Liver (tissue), 9 donors: ENCODE results near the gene EGFR. TPM values are rescaled to one million over a fixed set of nuclear protein-coding genes. Genes with fewer than 3 reads are reported as not detected.

Source experiments
- DNase-seq: peaks from one replicate; pipeline ENCODE4 v3.0.0-alpha.2; 2017; ENCODE audit warnings: low spot score
- H3K27ac ChIP-seq, 2 donors: one replicate each; pipeline ENCODE4 v1.7.0; 2013; ENCODE audit warnings: inconsistent platforms in 2 of 2, low read length in 2 of 2, control low read depth in 1 of 2, low read depth in 1 of 2, mild to moderate bottlenecking in 1 of 2
- H3K27me3 ChIP-seq, 4 donors: one replicate each; pipeline versions ENCODE4 v1.6.1 to v1.7.0; 2013; ENCODE audit warnings: low read length in 3 of 4, inconsistent platforms in 1 of 4, mild to moderate bottlenecking in 1 of 4, moderate library complexity in 1 of 4; ENCODE audit not compliant: control insufficient read depth in 4 of 4, insufficient read depth in 4 of 4
- H3K36me3 ChIP-seq, 4 donors: one replicate each; pipeline versions ENCODE4 v1.6.1 to v1.7.0; 2013; ENCODE audit warnings: low read length in 3 of 4, mild to moderate bottlenecking in 3 of 4, low read depth in 1 of 4, moderate library complexity in 1 of 4; ENCODE audit not compliant: control insufficient read depth in 4 of 4, insufficient read depth in 3 of 4
- H3K4me1 ChIP-seq, 4 donors: one replicate each; pipeline versions ENCODE4 v1.6.1 to v1.7.0; 2013; ENCODE audit warnings: low read length in 3 of 4, mild to moderate bottlenecking in 3 of 4, moderate library complexity in 1 of 4; ENCODE audit not compliant: control insufficient read depth in 4 of 4, insufficient read depth in 4 of 4
- H3K4me3 ChIP-seq, 3 donors: one replicate each; pipeline versions ENCODE4 v1.6.1 to v1.7.0; 2013; ENCODE audit warnings: low read length in 3 of 3, control low read depth in 1 of 3, low read depth in 1 of 3, mild to moderate bottlenecking in 1 of 3
- H3K9ac ChIP-seq, 2 donors: one replicate each; pipeline ENCODE4 v1.7.0; 2013; ENCODE audit warnings: low read length in 2 of 2, mild to moderate bottlenecking in 2 of 2, moderate library complexity in 2 of 2, control low read depth in 1 of 2, low read depth in 1 of 2
- H3K9me3 ChIP-seq, 4 donors: one replicate each; pipeline versions ENCODE4 v1.6.1 to v1.7.0; 2013; ENCODE audit warnings: low read length in 3 of 4; ENCODE audit not compliant: control insufficient read depth in 4 of 4
- ATF3 ChIP-seq: IDR thresholded peaks from 2 replicates; pipeline ENCODE4 v1.6.1; 2016; ENCODE audit warnings: antibody characterized with exemption
- CTCF ChIP-seq: fragments of 150-350 bp; IDR thresholded peaks from 2 replicates; pipeline ENCODE4 v1.5.1; 2017; ENCODE audit warnings: improper control_type of control experiment, low read depth, low read length; ENCODE audit not compliant: missing input control
- FOXA1 ChIP-seq: IDR thresholded peaks from 2 replicates; pipeline ENCODE4 v1.6.1; 2016; ENCODE audit warnings: antibody characterized with exemption
- FOXA2 ChIP-seq: IDR thresholded peaks from 2 replicates; pipeline ENCODE4 v1.6.1; 2016; ENCODE audit warnings: antibody characterized with exemption
- HNF4A ChIP-seq, 2 donors: conservative IDR thresholded peaks; 2 replicates each; pipeline ENCODE4 v1.6.1; 2016; ENCODE audit warnings: antibody characterized with exemption in 2 of 2, mild to moderate bottlenecking in 2 of 2
- JUND ChIP-seq, 2 donors: IDR thresholded peaks; 2 replicates each; pipeline ENCODE4 v1.6.1; 2016; ENCODE audit warnings: antibody characterized with exemption in 2 of 2
- MAX ChIP-seq: IDR thresholded peaks from 2 replicates; pipeline ENCODE4 v1.6.1; 2016; ENCODE audit warnings: antibody characterized with exemption
- NR2F2 ChIP-seq: IDR thresholded peaks from 2 replicates; pipeline ENCODE4 v1.6.1; 2016; ENCODE audit warnings: antibody characterized with exemption
- RAD21 ChIP-seq, 2 donors: IDR thresholded peaks; 2 replicates each; pipeline ENCODE4 v1.6.1; 2016; ENCODE audit warnings: antibody characterized with exemption in 2 of 2, mild to moderate bottlenecking in 2 of 2
- RXRA ChIP-seq, 2 donors: IDR thresholded peaks; 2 replicates each; pipeline ENCODE4 v1.6.1; 2017 to 2018; ENCODE audit warnings: antibody characterized with exemption in 2 of 2, mild to moderate bottlenecking in 1 of 2
- SP1 ChIP-seq: IDR thresholded peaks from 2 replicates; pipeline ENCODE4 v1.6.1; 2018; ENCODE audit warnings: antibody characterized with exemption, mild to moderate bottlenecking
- TAF1 ChIP-seq: conservative IDR thresholded peaks from 2 replicates; pipeline ENCODE4 v1.6.1; 2016; ENCODE audit warnings: antibody characterized with exemption, mild to moderate bottlenecking
- YY1 ChIP-seq: IDR thresholded peaks from 2 replicates; pipeline ENCODE4 v1.6.1; 2016; ENCODE audit warnings: antibody characterized with exemption, mild to moderate bottlenecking
- WGBS: extraction: QIAGEN DNeasy Blood & Tissue Kit; methylation state at CpG from one replicate; pipeline ENCODE4 v1.1.7; 2013; 5-methylcytosine and 5-hydroxymethylcytosine counted together
- polyA plus RNA-seq, 2 donors: library from polyadenylated mRNA; stranded (reverse) in 1 of 2; unstranded in 1 of 2; fragments of 200-250 nt in 1 of 2; fragments of >200 nt in 1 of 2; fragmentation: Nextera tagmentation in 1 of 2; extraction: Ambion mirVana in 1 of 2; gene quantifications; one replicate each; pipeline versions ENCODE4 v1.2.1 to v1.2.3, GENCODE V29; 2013 to 2015
- total RNA-seq, 2 donors: library from RNA; depleted of rRNA; stranded (reverse); fragments of >200 nt; gene quantifications; one replicate each; pipeline ENCODE4 v1.2.3, GENCODE V29; 2014
- donor health status: healthy.
- donor health status: healthy.
- donor health status: healthy.
- donor health status: healthy.
- donor health status: healthy.

EGFR gene
- total and polyA plus RNA-seq, 4 donors: 22.6 to 37.0 (median 27.7) TPM

GRCh38 chr7:55099066-55099820 lies 80.4 kb downstream of the EGFR start:
- 55% methylated on average over 9 of the region's 9 CpGs for WGBS
- peaks cover 0 to 3% (median 0%) of the 10 kb centered on the region in 4 donors for H3K36me3 ChIP-seq

GRCh38 chr7:55099821-55100543 lies 81.2 kb downstream of the EGFR start:
- no peak for DNase-seq
- 80% methylated on average over 8 of the region's 8 CpGs for WGBS
- Histone ChIP-seq H3K27ac (peak overlapping the region in 1 of 2 donors; percentile 18), H3K4me3 (no peak overlapping the region), H3K36me3 (peaks cover 0 to 3% (median 0%) of the 10 kb centered on the region in 4 donors), H3K27me3 (no peaks in the 10 kb centered on the region), H3K4me1 (peaks cover 4 to 10% (median 7%) of the 10 kb centered on the region in 4 donors), H3K9ac (no peak overlapping the region), H3K9me3 (no peaks in the 10 kb centered on the region)
- TF ChIP-seq RXRA (IDR thresholded peaks at IDR 0.05) (no peak), SP1 (no peak), NR2F2 (no peak)

More at GRCh38 chr7:55099066-55099820, 80.4 kb downstream of the EGFR start:
- Histone ChIP-seq H3K4me3 (no peak overlapping the region), H3K9me3 (no peaks in the 10 kb centered on the region), H3K27me3 (no peaks in the 10 kb centered on the region), H3K27ac (peak overlapping the region in 1 of 2 donors; percentile 1), H3K4me1 (peaks cover 4 to 10% (median 8%) of the 10 kb centered on the region in 4 donors), H3K9ac (no peak overlapping the region)
- TF ChIP-seq RAD21 (IDR thresholded peaks at IDR 0.05): peak in 1 of 2 donors; percentile 33
- TF ChIP-seq JUND (IDR thresholded peaks at IDR 0.05): no peak
- TF ChIP-seq HNF4A (conservative IDR thresholded peaks at IDR 0.05): peak in 1 of 2 donors; percentile 21
- TF ChIP-seq MAX: no peak
- TF ChIP-seq SP1: peak; percentile 23
- peak in 1 of 2 donors; percentile 69 for TF ChIP-seq RXRA (IDR thresholded peaks at IDR 0.05)
- no peak for DNase-seq

- Histone ChIP-seq H3K36me3 (peaks cover 0 to 3% (median 0%) of the 10 kb centered on the region in 4 donors), H3K27me3 (no peaks in the 10 kb centered on the region), H3K4me1 (peaks cover 4 to 10% (median 6%) of the 10 kb centered on the region in 4 donors), H3K4me3 (no peak overlapping the region), H3K9ac (no peak overlapping the region), H3K9me3 (no peaks in the 10 kb centered on the region), H3K27ac (peak overlapping the region in 1 of 2 donors; percentile 18)
- WGBS: 83% methylated on average over 21 of the region's 21 CpGs
- no peak for DNase-seq
- TF ChIP-seq YY1 (no peak), NR2F2 (peak; percentile 18)
These were observed 81.9 kb downstream of the EGFR start for GRCh38 chr7:55100544-55101327.

- Histone ChIP-seq H3K9me3 (no peaks in the 10 kb centered on the region), H3K9ac (no peak overlapping the region), H3K4me3 (no peak overlapping the region), H3K27ac (no peak overlapping the region), H3K4me1 (peaks cover 4 to 10% (median 5%) of the 10 kb centered on the region in 4 donors), H3K27me3 (no peaks in the 10 kb centered on the region), H3K36me3 (peaks cover 0 to 3% (median 0%) of the 10 kb centered on the region in 4 donors)
- DNase-seq: no peak
- TF ChIP-seq RAD21 (IDR thresholded peaks at IDR 0.05) (no peak), FOXA1 (no peak), FOXA2 (no peak), TAF1 (no peak), CTCF (no peak), SP1 (no peak), YY1 (no peak), JUND (IDR thresholded peaks at IDR 0.05) (no peak), ATF3 (no peak)
- 91% methylated on average over 9 of the region's 9 CpGs for WGBS
These were observed 82.5 kb downstream of the EGFR start for GRCh38 chr7:55101359-55101758.
